M059J (cell line): ENCODE results near the gene AP3M1. TPM values are rescaled to one million over a fixed set of nuclear protein-coding genes. Genes with fewer than 3 reads are reported as not detected.
A peak's percentile ranks its signal among the peaks of the same experiment; 100 is the strongest.

Experiments
- DNase-seq: peaks from one replicate; pipeline ENCODE4 v3.0.0-alpha.2; 2012; ENCODE audit warnings: low read depth
- total RNA-seq: library from RNA; depleted of rRNA; stranded (reverse); fragments of >200 nt; shearing (Covaris generic); gene quantifications from 2 replicates; pipeline ENCODE4 v1.2.3, GENCODE V29; 2014

AP3M1 gene
- total RNA-seq, 1 experiment from 2014 or later, result 38.6 TPM

GRCh38 chr10:74114041-74114448 is 36.6 kb downstream of the AP3M1 start:
- no peak for DNase-seq

DNA sequence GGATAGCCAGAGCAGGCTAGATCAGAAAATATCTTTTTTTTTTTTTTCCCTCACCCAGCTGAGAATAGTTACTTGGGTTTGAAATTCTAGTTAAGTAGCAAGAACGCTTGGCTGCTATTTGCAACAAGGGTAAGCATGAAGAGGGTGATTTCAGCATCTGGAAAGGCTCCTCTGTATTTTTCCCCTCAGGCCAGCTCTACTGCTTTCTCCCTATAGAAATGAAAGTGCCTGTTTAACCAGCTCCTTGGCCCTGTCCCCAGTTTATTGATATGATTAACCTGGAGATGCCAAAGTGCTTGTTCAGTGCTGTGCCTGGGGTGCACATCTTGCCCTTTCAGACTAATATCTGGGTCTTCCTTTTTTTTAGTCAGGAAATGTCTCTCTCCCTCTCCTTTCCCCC is 37.1 kb downstream of the AP3M1 start:
- DNase-seq, result peak; percentile 25

GRCh38 chr10:74111799-74112198 is 38.8 kb downstream of the AP3M1 start:
- DNase-seq, result no peak

DNA sequence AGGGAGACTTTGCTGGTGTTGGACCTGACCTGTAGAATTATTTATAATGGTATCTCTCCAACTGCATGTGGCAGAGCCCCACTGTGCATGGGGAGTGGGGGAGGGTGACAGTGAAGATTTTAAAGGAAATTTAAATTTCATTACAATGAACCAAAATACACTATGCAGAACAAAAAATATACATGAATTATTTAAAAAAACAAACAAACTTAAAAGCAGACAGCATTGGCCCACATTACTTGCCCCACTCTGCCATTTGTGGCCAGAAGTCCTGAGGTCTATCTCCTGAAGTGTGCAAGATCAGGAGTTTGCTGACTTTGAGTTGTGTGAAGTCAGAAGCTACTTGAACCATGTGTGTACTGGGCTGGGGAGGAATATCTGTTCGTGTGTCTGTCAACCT is 40.5 kb downstream of the AP3M1 start:
- DNase-seq, result no peak

- no peak for DNase-seq
Observed at GRCh38 chr10:74109452-74109851, 41.2 kb downstream of the AP3M1 start.

DNA sequence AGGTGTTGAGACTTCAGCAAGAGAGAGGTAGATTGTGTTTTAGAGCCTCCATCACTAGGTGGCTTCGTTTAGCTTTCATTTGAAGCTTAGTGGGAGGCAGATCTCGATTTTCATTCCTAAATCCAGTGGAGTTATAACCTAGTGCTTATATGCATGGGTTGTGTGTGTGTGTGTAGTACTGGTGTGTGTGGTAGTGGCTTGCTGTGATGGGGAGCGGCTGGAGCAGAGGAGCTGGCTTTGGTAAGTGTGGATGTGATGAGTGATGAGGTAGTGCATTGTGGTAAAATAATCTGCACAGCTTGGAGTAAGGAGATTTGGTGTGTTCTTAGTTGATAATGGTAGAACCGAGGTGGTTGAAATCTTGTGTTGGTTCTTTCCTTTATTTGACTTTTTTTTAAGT is 43.2 kb downstream of the AP3M1 start:
- no peak for DNase-seq

GRCh38 chr10:74104996-74105395 is 45.6 kb downstream of the AP3M1 start:
- no peak for DNase-seq

DNA sequence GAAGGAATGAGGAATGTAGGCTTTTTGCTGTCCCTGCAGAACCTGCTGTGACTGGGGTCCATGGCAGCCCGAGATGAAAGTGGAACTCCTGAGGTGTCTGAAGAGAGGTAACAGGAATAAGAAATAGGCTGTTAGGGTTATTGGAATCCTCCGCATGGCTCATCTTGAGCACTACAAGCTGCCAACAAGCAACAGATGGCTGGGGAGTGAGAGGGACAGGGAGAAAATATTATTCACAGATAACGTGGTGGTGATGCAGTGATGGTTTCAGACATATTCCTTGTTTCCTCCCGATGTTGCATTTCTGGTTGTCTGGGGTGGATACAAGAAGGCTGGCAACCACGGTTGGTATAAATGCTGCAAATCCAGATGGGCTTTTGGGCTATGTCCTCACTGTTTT is 46.1 kb downstream of the AP3M1 start:
- DNase-seq, result no peak

- DNase-seq, result peak; percentile 32
Observed at GRCh38 chr10:74103560-74104258, 46.9 kb downstream of the AP3M1 start.

GRCh38 chr10:74099836-74100235 is 50.8 kb downstream of the AP3M1 start:
- no peak for DNase-seq

- no peak for DNase-seq
Observed at GRCh38 chr10:74099420-74099819, 51.2 kb downstream of the AP3M1 start.

- no peak for DNase-seq
Observed at GRCh38 chr10:74097776-74098175, 52.9 kb downstream of the AP3M1 start.

DNA sequence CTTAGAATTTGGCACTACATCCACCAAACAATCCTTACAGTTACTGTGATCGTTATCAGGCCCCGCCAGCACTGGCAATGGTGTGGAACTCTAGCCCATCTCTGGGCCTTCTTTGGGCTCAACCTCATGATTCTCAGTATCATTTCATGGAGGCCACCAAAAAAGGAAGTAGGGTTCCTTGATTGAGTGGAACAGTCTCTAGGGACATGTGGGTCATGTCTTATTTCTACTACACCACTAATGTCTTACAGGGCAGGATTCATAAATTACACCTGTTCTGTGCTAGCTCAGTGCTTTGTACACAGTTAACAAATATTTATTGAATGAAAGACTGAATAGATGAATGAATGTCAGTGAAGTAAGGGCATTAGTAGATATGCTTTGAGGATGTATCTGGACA is 53.9 kb downstream of the AP3M1 start:
- DNase-seq, result no peak

DNA sequence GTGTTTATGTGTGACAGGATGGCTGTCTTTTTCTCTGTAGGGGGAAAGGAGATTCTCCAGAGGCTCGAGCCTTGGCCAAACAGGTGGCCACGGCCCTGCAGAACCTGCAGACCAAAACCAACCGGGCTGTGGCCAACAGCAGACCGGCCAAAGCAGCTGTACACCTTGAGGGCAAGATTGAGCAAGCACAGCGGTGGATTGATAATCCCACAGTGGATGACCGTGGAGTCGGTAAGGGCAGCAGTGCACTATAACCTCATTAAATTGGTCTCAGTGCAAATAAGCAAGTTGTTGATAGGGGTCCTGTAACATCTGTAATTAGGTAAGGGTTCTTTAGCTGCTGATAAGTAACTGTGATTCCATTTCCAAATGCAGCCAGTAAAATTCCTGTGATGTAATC is 56.4 kb downstream of the AP3M1 start:
- DNase-seq, result no peak

DNA sequence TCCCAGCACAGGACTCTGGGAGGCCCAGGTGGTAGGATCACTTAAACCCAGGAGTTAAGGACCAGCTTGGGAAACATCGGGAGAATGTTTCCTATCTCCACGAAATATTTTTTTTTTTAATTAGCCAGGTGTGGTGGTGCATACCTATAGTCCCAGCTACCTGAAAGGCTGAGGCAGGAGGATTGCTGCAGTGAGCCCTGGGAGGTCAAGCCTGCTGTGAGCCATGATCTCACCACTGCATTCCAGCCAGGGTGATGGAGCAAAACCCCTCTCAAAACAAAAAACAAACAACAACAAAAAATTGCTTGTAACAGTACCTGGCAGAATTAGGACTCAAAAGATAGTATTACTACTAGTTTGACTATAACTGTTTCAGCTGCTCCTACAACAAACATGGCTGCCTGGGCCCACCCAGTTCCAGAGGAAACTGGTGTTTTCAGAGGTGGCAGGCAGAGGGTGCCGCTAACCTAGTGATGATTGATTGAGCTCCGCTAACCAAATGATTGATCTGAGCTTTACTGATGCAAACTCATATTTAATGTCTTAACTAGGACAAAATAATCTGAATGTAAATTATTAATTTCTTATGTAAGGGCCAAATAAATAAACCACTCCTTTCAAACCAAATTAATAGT is 57.0 kb downstream of the AP3M1 start:
- no peak for DNase-seq

GRCh38 chr10:74092372-74092771 is 58.3 kb downstream of the AP3M1 start:
- DNase-seq, result no peak

GRCh38 chr10:74088722-74089121 is 61.9 kb downstream of the AP3M1 start:
- DNase-seq, result no peak

- DNase-seq, result no peak
Observed at GRCh38 chr10:74086317-74086716, 64.3 kb downstream of the AP3M1 start.

- no peak for DNase-seq
Observed at GRCh38 chr10:74084955-74085354, 65.7 kb downstream of the AP3M1 start.

GRCh38 chr10:74083304-74083703 is 67.3 kb downstream of the AP3M1 start:
- no peak for DNase-seq

DNA sequence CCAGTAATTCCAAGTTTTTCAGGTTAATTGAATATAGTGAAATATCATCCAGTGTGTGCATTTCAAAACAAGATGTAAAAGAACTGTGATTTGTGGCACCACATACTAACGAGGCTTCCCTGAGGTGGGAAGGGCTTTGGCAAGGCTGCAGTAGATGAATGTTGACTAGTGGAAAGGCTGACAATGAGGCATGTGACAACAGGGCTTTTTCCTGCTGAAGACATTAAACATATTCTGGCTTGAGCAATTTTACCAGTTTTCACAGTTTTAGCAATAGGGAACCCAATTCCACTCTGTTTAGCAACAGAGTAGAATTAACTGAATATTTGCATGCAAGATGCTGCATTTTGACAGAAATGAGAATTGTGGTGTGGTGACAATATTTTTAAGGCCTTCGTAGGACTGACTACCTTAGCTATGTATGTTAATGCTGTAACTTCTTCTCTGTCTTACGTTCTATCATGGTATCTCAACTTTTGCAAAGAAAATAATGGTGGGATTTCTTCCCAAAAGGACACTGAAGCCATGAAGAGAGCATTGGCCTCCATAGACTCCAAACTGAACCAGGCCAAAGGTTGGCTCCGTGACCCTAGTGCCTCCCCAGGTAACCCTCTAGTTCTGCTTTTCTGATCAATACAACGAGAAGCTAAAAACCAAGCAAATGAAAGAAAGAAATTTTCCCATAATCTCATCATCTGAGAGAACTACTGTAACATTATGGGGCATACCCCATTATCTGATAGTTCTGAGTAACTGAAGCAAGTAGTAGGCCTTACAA is 68.5 kb downstream of the AP3M1 start:
- no peak for DNase-seq

DNA sequence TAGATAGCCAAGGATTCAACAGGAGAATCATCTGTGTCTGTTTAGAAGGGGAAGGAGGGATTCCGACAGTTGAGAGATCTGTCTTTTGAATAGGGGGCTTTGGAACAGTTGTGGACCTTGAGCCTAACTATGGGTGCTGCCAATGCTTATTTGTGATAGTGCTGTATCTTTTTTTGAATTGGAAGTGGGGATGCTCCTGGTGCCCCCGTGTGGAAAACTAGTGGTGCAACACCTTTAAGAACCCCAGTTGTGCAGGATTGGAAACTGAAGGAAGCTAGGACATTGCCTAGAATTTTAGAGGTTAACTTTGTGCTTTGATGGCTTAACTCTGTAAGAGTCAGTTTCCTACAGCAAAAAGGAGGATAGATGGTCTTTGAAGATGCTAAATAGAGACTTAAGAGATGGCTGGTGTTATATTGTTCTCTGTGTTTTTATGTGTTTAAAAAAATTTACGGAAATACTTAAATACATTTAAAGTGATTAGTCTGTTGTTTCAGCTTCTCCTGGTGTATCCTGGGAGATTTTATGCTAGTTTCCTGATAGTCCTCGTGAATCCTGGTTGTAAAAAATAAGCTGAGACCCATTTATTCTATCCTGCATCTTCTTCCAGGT is 69.3 kb downstream of the AP3M1 start:
- peak; percentile 65 for DNase-seq
